ENCODE data around the gene PDLIM5.

- no peak for TF ChIP-seq CTCF (IDR thresholded peaks at IDR 0.05)
- no peak for TF ChIP-seq POLR2A (IDR thresholded peaks at IDR 0.05)
- TF ChIP-seq POLR2AphosphoS5 (IDR thresholded peaks at IDR 0.05), result no peak
These were observed 38.5 kb upstream of the PDLIM5 start for GRCh38 chr4:94413085-94413840.

Data from prostate gland (tissue), 2 donors.